SKM-1 treated with dmso at 0.1 percent for 144 hours (cell line): Measurements from ENCODE around the gene ARSB.
"Not testable (repeated sequence)": the region's sequence is repeated elsewhere in the genome, so short reads cannot be mapped to it uniquely, and the experiment has no call there.

Experiments
- DNase-seq: peaks from one replicate; lab custom pipeline; 2025; ENCODE audit not compliant: unreplicated experiment; lab: John Stamatoyannopoulos, UW

ARSB gene

DNA sequence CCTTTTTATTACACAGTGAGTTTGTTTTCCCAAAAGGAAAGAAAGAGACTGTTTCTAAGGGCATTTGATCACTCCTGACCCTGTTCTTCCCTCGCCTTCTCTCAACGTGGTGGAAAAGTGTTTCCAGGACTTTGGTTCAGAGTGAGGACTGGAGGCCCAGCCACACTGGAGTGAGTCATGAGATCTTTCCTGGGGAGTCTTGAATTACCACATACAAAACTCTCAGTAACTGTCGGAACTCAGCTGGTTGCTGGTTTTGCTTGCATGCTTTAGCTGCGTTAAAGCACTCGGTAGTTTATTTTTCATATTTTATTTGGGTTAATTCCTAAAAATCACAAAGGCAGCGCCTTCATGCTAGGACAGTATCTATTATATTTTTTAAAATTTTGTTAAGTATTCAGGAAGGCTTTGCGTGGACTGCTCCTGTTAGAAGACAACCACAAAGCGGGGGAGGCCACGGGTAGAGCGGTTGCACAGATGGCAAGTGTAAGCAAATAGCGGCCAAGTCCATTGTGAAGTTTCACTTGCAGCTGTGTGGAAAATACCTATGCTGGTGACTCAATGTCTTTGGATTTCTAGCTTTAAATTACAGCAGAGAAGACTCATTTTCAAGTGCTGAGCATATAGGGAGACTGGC is 77.7 kb downstream of the ARSB start:
- peak; percentile 82 for DNase-seq

DNA sequence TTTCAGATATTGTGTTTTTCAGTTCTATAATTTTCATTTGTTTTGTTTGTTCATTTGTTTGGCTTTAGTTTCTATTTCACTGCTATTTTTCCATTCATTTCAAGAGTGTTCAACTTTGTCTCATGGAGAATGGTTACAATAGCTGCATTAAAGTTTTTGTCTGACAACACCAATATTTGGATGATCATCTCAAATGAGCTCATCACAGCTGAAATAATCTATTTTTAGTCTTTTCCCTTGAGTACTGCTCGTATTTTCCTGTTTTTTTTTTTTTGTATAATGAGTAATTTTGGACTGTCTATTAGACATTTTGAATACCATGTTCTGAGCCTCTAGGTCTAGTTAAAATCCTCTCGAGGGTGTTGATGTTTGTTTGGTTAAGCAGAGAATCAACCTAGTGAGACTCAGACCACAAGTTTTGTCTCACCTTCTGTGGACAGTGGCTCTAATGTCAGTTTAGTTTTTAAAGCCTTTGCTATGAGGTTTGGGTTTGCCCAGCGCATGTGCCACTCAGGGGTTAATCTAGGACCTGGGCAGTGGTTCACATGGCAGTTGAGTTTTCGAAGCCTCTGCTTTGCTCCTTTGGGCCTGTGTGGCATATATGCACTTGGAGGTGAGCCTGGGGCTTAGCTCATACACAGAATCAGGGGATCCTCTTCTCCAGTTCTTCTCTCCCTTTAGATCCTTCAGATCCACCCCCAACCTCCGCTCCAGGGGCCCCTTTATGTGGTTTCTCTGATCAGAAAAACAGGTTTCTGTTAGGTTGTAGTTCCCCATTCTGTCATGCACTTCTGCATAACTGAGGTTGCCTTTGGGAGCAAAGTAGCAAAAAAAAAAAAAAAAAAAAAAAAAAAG is 79.8 kb downstream of the ARSB start:
- peak; percentile 90 for DNase-seq

DNA sequence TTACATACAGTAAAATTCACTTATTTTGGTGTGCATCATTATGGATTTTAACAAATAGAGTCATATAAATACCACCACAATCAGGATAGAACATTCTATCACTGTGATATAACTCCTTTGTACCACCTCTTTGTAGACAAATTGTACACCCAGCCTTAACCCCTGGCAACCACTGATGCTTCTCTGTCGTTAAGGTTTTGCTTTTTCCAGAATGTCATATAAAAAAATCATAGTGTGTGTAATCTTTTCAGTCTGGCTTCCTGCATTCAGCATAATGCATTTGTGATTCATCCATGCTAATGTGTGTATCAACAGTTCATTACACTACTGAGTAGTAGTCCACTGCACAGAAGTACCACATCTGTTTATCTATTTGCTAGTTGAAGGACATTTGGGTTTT is 81.2 kb downstream of the ARSB start:
- DNase-seq: no peak

DNA sequence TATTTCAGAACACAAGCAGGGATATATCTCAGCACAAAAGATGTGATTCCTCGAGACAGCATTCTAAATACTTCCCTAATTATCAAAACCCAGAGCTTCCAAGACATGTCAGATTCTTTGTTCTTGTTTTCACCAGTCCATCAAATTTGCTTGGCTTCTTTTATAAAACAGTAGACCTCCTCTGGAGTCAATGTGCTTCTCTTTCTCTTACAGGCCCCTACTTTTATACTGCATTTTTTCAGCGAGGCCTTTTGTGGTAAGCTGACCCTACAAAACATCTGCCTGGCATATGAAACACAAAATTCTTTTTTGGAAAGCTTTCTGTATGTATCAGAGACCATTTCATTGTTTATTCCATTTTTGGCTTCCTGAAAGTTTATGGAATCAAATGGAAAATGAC is 81.8 kb downstream of the ARSB start:
- no peak for DNase-seq

DNA sequence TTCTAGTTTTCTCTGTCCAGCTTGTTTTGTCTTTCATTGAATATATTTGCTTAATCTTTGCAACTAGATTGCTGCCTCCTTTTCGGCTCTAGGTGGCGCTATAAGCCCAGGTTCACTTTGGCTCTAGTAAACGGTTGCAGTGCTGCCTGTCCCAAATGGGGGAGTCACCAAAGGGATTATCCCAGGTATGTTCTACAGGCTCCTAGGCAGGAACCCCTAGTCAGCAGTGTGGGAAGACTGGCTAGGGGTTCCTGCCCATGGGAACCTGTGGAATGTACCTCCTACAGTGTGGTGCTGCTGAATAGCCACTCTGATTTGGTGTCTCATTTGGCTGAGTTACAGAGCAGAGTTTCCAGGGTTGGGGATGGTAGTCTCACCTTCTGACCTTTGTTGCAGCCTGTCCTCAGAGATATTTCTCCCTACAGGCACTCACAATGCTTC is 85.2 kb downstream of the ARSB start:
- DNase-seq: peak; percentile 48

DNA sequence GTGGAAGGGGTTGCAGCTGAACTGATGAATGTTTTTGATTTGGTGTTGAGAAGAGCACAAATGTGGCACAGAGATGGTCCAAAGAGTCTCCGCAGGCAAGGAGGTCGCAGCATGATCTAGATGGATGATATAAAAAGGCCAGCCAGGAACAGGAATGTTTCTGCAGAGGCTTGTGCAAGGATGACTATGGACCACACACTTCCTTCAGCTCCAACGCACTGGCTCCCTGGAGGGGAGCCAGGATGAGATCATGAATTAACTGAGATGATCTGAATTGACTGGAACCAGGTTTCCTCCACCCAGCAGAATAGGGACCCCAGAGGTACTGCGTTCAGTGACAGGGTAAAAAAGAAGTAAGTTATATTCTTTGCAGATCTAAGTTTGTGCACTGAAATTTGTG is 89.0 kb downstream of the ARSB start:
- DNase-seq: no peak

DNA sequence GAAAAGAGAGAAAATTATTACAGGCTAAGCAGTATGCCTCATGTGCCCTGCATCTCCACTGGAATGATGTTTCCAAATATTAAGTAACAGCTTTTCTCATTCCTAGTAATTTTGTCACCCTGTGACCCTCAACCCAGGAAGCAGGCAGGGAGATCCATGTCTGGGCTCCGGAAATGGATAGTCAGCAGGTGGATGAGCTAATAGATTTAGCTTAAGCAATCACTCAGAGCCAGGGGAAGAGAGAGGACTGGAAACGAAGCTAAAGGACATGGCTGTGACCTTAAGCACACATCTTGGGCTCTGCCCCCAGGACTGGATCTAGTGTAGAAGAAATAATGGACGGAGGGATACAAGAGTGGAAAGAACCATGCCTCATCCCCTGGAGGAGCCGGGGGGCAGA is 89.5 kb downstream of the ARSB start:
- no peak for DNase-seq

DNA sequence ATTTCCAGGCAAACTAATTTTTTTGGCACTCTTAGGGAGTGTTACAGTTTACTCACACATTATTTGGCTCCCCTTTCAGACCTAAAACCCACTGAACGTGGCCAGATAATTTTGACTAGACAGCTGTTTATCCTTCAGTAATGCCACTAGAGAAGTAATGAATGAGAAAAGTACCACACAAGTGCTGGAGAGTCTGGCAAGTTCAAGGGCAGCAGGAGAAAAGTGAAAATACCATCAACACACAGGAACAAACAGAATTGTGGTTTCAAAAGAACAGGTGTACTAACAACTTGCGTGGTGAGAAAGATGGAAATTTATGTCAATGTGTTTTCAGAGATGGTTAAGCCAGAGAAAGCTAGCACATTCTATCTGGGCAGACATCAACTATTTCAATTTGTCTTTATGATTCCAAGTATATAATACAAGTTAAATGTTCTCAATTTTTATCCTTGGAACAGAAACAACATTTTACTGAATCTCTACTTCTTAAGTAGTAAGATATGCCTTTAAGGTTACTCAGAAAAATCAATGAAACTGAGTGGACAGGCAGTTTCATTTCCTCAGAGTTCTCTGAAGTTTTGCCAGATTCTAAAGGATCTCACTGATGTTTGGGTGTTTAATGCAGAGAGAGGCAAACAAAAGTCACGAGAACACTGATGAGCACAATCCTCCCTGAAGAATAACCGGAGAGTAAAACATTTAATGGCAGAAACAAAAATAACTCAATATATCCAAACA is 91.0 kb downstream of the ARSB start:
- DNase-seq: no peak

DNA sequence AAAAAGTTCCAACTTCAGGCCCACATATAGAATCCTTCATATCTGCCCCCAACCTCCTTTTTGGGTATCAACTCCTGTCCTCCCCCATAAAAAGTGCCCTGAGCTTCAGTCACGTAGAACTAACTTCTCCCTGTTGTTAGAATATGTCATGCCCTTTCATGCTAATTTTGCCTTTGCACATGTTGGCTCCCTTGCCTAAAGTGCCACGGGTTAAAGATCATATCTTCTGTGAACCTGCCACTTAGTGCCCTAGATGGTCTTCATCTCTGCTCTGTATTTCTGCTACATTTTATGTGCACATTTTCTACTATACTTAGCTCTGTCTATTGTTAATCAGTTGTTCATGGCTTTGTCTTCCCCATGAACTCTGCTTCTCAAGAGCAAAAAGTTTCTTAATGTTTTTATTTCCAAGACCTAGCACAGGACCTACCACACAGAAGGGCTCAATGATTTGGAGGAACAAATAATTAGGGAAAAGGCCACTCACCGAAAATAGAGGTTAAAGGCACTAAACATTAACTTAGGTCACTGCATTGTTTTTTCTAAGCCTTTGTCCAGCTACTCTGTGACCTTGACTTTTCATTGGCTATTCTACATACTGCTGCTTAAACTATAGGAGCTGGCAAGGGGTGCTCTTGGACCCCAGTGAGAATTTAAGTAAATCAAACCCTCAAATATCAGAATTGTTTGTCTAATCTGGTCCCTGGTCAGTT is 94.3 kb downstream of the ARSB start:
- DNase-seq: no peak

DNA sequence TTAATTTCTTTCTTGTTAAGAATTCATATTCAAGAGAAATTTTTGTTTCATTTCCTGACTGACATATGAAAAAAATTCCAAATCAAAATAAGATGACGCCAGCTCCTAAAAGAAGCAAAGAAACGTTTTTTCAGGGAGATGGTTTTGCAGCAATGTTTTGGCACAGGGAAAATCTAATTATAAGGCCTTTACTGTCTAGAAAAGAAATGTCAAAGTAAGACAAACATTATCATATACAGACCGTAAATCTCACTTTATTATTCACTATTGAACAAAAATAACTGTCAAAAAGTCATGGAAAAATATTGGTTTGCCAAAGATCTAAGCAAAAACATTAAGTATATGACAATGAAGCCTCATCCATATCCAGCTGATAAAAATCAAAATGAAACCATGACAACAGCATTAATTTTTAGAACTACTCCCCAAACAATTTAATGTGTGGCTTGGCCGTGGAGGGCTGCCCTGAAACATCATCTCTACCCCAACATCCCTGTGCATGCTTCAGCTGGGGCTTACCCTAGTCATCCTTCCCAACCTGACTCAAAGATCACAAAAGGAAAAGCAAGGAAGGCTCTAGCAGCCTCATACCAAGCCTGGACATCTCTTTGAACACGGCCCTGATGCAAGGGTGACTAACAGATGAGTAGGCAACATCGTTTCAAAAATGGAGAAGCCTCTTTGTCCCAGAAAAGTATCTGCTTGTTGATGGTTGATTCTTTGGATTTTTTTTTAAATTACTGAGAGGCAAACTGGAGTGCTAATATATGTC is 95.6 kb downstream of the ARSB start:
- DNase-seq: no peak

DNA sequence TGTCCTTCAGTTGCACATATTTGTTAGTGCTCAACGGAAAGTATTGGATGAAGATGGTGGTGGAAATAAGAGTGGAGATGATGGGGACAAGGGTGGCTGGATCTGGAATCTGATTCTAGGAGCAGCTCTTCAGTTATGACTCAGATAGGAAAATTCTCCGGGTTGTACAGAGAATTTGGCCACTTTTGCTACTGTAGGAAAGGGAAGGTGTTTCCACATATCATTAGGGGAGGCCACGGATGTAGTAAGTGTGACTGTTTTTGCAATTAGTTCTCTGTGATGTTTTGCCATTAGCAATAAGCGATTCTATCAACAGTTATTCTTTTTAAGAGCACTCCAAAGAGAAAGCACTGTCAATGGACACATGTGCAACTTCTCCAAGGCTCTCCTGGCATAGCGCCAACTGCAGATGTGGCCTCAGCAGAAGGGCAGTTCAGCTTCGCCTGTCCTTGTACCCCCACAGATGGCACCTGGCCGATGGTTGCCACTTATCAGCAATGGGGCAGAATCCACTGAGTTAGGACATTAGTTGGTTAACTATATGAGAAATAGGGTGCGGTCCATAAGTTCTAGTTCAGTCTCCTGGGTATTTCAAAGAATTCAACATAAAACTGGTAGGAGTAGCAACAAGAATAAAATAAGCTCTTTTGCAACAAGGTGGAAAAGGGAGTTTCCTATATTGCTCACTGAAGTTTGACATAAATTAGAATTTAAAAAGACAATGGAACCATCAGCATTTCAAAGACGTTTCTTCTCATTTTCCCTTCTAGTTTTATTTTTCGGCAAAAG is 96.3 kb downstream of the ARSB start:
- no peak for DNase-seq

DNA sequence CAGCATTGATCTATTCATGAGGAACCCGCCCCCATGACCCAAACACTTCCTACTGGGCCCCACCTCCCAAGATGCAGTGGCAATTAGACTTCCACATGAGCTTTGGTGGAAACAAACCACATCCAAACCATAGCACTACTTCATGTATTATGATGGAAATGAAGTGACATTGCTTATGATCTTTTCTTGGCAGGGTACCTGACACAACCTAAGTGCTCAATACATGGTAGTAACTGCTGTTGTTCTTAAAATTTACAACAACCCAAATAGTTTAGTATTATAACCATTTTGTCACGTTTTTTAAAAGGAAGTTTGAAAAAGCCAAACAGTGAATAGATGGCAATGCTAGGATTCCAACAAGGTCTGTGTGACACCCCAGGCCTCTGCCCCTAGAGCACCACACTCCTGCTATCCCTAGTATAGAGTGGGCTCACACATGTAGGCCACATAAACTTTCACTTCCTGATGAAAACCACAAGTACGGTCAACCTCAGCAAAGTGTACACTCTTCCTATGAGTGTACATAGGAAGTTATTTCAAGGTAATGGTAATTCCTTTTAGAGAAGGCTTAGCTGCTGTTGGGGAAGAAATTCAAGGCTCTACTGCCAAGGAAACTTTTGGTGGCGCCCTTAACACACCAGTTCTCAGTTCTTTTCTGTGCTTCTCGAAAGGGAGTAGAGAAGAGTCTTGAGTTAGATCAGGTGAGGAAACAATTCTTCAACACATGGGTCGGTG is 97.6 kb downstream of the ARSB start:
- DNase-seq: peak; percentile 38

DNA sequence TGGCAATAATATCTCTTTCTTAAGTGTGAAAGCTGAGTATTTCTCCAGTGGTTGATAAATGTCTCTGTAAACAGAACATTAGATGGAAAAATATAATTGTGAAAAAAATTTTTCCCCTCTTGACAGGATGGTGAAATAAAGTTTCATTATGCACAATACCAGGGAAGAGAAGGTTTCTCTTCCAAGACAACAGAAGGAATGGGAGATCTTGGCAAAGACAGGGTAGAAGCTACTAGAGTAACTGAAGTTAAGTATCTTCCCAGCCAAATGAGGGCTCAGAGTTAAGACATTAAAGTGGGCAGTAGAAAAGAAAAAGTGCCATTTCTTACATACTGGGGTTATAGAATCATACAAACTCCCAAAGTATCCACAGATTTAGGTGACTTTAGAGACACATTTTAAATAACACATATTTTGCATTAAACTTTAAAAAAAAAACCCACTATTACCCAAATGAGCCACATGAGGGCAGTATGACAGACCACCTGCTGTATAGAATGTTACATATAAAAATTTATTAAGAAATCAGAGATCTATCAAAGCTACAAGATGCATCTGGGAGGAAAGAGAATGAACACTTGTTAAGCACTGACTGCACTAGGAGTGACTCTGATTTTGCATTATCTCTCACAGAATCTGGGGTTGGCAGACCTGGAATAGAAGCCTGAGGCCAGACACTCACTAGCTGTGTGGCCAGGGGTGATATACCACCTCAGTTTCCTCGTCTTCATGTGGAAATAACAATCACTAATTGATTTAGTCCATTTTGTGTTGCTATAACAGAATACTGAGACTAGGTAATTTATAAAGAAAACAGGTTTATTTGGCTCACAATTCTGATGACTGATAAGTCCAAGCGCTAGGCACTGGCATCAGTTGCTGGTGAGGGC is 98.5 kb downstream of the ARSB start:
- DNase-seq: no peak

DNA sequence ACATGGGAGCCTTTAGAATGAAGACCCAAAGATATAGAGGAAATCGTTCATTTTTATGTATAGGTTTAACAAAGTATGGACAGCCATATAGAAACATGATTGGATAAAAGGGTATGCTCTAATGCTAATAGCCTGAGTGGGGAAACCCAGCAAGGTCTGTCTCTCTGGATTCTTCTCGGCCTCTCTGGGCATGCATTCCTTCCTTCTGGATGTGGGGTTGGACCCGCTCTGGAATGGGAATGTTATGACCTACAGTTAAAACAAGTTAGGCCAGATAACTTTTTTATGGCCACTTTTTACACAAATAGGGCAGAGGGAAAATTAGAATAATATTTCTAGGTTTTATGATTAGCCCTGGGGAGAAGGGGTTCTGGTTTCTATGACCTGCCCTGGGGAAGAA is 103.2 kb downstream of the ARSB start:
- no peak for DNase-seq

DNA sequence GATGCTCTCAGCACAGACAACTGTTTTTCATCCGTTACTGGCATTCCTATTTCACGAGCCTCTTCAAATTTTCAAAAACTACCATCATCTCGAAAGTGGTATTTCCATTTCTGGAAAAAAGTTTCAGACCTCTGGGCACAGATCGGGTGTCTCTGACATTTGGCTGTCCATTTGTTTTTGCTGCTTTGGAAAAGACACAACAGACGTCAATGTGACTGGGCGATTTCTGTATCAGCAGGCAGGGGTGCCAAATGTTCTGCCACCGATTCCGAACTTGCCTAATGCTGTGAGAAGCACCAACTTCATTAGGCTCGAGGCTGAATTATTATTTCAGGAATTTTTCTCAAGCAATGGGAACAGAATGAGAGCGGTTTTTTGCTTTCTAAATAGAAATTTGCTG is 105.6 kb downstream of the ARSB start:
- DNase-seq: no peak

DNA sequence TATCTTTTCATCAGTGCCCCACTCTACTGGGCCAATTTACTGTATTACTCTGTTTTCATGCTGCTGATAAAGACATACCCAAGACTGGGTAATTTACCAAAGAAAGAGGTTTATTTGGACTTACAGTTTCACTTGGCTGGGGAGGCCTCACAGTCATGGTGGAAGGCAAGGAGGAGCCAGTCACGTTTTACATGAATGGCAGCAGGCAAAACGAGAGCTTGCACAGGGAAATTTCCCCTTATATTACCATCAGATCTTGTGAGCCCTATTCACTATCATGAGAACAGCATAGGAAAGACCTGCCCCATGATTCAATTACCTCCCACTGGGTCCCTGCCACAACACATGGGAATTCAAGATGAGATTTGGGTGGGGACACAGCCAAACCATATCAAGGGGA is 119.0 kb downstream of the ARSB start:
- not testable (repeated sequence) for DNase-seq

DNA sequence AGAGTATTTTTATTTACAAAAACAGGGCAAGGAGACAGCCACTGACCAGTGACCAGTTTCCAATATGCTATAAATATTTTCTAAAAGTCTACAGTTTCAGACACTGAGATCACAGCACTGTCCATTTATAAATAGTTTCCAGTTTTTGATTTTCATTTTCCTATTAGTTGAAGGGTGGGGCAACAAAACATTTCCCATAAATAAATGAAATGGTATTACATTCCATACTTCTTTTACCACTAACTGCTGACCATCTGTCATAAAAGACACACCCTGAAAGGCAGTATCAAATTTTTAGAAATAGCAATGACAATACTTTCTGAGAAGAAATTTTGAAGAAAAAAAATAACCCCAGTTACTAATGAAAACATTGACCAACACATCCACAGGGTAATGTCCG is 126.7 kb downstream of the ARSB start:
- DNase-seq: no peak

DNA sequence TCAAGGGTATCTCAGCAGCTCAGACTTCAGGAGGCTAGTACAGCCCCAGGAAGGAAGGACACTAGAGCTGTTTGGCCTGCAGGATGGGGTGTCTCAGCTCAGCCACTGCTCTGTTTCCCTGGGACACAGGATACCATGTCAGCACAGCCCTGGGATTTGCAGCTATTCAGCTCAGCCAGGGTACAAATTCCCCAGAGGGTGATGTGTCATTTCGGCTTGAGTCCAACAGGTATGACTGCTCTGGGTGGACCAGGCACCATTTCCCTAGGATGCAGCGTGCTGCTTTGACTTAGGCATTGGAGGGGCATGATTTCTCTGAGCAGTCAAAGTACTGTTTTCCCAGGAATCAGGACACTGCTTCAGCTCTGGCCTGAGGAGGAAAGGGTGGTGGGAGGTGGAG is 130.1 kb downstream of the ARSB start:
- DNase-seq: no peak
